ENCODE data around the gene MMP24.

DNA sequence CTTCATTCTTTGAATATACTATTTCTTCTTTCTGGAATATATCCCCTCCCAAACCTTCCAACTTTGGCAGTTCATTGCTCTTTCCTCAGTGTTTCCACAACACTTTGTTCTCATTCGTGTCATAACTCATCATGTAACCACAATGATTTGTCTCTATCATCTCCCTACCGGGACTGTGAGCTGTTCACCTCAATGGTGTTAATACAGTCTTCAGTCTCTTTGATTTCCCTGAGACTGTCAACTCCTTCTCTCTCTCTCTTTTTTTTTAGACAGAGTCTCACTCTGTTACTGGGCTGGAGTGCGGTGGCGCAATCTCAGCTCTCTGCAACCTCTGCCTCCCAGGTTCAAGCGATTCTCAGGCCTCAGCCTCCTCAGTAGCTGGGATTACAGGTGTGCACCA is 2.5 kb upstream of the MMP24 start:
- TF ChIP-seq REST (IDR thresholded peaks at IDR 0.05; ENCODE audit: insufficient read depth in 1 of 2, low read depth in 2 of 2, low read length in 1 of 2): no peak
- no peak for TF ChIP-seq POLR2AphosphoS5 (IDR thresholded peaks at IDR 0.05; ENCODE audit: low read depth, low read length)
- no peak for TF ChIP-seq CTCF (IDR thresholded peaks at IDR 0.05)

Data from Panc1 (cell line).